Measurements from ENCODE around the gene PAH.

PAH gene

DNA sequence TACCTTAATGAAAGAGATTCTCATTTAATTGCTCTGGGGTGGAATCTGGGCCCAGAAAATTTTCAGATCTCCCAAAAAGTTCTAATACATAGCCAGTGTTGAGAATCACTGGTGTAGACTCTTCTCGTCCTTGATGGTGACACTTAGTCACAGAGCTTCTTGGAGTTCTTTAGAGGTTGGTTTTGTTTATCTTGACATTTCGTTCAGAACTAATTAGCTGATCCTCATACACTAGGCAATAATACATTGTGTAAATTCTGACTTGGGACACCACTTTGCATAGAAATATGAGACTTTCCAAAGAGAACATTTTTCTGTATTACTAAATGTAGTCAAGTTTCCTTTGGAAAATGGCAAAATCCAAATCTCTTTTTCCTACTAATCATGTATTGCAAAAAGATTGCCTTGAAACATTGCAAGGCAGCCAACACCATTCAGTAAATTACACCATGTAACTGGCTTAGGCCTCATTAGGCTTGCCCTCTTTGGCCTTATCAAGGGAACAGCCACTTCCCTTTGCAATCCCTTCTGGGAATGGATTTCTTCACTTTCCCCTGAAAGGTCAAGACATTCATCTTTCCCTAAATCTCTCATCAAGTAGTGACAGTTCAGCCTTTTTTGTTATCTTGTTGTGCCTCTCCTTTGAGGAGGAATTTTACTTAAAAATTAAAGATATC, 102.2 kb downstream of the PAH start:
- no peak for DNase-seq

DNA sequence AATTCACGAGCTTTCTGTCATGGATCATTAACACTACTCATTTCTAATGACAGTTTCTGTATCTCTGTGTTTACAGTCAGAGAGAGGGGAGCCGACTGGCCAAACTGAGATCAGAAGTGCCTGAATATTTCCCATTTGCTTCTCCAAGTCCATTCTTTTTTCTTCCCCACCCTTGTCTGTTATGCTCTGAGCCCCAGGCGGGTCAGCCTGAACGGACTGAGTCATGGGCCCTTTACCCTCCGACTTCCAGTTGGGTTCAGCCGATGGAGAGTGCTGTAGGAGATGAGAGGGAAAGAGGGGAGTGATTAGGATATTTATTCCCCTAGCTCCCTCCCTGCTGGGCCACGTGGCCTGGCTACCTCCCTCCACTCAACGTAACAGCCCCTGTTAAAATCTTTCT, 104.7 kb downstream of the PAH start:
- DNase-seq = no peak

DNA sequence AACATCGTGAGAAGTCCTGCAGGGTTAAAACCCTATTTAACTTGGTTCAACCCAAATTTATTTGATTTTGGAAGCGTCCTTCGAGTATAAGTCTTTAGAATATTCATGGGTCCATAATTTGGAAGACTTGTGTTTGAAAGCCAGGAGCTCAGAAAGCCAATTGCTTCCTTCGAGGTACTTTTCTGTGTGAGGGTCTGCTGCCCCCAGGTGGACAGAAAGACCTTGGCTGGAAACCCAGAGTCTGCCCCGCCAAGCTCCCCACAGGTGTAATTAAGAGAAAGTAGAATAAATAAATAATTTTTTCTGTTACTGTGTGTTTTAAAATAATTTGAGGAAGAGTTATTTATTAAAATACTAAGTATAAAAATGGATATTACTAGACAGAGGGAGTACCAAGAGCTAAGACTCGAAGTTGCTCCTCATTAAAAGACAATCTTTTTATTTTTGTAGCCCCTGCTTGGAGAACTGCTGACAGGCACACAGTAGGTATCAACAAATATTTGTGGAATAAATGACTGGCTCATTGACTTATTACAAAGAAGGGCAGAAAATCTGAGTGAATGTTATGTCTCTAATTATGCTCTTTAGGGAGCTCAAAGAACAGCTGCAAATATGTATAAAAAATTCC, 105.8 kb downstream of the PAH start:
- no peak for DNase-seq

DNA sequence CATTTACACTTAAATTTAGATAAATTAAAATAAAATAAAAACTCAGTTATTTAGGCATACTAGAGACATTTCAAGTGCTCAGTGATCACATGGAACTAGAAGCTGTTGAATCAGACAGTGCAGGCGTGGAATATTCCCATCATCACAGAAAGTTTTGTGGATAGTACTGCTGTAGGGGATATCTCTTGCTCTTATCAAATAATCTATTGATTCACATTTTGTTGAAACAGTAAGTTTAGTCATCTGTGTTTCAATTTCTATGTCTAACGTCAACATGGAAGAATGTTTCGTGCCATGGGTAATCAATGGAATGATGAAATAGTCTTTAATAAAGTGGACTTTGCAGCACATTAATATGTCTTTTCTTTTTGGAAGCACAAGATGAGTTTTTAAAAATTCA, 108.6 kb downstream of the PAH start:
- no peak for DNase-seq

DNA sequence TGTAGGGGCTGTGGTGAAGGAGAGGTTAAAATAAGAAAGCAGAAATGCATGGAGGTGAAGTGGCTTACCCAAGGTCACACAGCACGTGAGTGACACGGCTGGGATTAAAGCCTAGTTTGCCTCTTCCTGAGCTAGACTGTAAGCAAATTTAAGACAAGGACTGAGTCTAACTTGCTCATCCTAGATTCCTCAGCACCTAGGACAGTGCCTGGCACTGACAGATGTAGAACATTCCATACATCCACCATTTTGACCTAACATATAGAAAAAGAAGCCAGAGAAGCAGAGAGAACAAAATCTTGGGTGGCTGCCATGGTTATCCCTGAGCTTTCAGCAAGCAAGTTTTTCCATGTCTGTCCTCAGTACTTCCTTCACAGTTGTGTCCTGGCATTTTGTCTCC, 110.5 kb downstream of the PAH start:
- DNase-seq = no peak

DNA sequence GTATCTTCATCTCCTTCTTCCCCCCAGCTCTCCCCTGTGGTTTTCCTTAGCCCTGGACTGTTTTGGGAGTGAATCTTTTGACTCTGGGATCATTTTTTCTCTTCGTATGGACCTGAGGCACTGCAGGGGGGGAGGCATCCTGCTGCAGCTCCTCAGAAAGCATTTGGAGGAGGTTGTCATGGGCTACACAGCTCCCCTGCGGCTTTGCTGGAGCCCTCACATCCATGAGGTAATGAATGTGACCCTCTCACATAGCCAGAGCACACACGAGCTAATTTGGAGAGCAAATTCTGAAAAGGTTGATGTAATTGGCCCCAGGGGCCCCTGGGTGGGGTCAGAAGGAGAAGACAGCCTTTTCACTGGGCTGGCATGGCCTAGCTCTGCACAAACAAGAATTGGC, 110.9 kb downstream of the PAH start:
- DNase-seq = no peak

DNA sequence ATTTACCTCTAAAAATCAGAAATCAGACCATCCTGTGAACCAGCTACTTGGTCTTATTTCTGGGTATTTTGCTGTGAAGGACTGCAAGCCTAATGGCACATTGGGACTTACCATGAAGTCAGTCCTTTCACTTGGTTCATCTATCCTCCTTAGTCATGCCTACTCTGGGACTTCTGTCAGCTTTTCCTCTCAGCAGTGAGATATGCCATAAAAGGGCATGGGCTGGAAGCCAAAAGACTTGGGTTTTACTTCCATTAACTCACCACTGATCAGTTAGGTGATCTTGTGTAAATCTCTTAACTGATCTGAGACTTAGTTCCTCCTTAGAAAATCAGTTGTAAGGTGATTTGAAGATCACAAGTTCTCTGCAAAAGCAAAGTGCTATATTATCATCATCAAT, 116.5 kb downstream of the PAH start:
- DNase-seq = no peak

DNA sequence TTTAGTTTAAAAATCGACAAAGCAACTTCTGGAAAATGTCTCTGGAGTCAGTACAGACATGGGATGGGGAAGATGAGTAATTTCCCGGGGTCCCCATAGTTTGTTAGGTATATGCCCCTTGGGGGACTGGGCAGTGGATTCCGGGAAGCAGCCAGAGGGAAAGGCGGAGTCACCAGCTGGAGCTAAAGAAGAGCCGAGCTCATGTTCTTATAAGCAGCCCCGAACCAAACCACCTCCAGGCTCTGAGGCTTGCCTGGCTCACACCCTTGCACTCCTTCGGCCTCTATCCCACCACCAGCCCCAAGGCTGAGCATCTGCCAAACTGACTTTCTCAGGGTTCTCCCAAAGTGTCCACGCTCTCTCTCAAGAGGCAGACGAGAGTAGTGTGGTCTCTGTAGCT, 117.8 kb downstream of the PAH start:
- no peak for DNase-seq

DNA sequence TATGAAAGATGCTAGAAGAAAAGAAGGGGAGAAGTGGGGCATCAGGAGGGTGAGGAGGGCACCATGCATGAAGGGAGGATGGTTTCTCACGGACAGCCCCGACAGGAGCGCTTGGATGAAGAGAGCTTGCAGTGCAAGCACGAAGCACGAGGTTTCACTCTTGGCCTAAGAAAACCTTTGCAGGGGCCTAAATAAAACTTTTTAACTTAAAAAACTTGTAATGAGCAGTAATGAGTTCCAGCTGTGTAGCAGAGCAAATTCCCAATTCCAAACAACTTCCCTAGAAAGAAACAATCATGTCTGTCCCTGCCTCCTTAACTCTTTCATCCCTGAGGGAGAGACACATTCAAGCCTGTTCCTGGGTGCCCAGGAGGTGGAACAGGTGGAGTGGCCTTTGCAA, 119.5 kb downstream of the PAH start:
- DNase-seq = no peak

DNA sequence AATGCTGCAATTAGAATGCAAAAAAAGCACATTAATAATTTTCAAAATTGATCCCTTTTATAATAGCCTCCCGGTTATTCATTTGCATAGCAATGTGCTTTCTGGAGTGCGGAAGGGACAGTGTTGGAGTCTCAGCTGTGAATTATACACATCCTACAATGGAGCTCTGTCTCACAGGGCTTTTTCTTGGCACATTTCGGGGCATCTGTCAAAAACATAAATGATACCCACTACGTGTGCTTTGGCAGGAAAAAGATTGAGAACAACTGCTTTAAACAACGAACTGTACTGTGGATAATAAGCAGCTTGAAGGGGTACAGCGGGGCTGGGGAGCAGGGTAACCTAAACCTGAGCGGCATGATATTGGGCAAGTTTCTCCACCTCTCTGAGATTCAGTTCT, 123.1 kb downstream of the PAH start:
- no peak for DNase-seq
